Endothelial cell of umbilical vein (primary cell): ENCODE results near the gene DAB2IP.

Experiments used
- CTCF ChIP-seq, 2 donors: IDR thresholded peaks; 1 replicate in 1 of 2; 2 replicates in 1 of 2; pipeline ENCODE4 v1.5.1; 2011; ENCODE audit warnings: low read length in 2 of 2, mild to moderate bottlenecking in 2 of 2, moderate library complexity in 2 of 2, control low read depth in 1 of 2, inconsistent platforms in 1 of 2, low read depth in 1 of 2; ENCODE audit not compliant: insufficient read depth in 1 of 2; ENCODE audit errors: extremely low read depth in 1 of 2
- JUN ChIP-seq: IDR thresholded peaks from 2 replicates; pipeline ENCODE4 v1.6.1; 2011; ENCODE audit warnings: borderline replicate concordance, low read depth; ENCODE audit not compliant: insufficient read length, insufficient read depth
- POLR2A ChIP-seq: IDR thresholded peaks from 2 replicates; pipeline ENCODE4 v1.6.1; 2012; ENCODE audit warnings: low read depth, mild to moderate bottlenecking, control low read depth, low read length
- POLR2AphosphoS5 ChIP-seq: IDR thresholded peaks from 2 replicates; pipeline ENCODE4 v1.6.1; 2012; ENCODE audit warnings: low read depth, mild to moderate bottlenecking, control low read depth, low read length, moderate library complexity; ENCODE audit not compliant: insufficient read depth

- no peak for TF ChIP-seq POLR2A
- TF ChIP-seq POLR2AphosphoS5, result no peak
- no peak for TF ChIP-seq CTCF (IDR thresholded peaks at IDR 0.05; ENCODE audit: extremely low read depth in 1 of 2, insufficient read depth in 1 of 2, low read depth in 1 of 2, low read length in 2 of 2)
- TF ChIP-seq JUN, result no peak
Measured at GRCh38 chr9:121690766-121691165, 39.3 kb downstream of the DAB2IP start.
